ENCODE measurements around the gene ANAPC16. TPM values are rescaled to one million over a fixed set of nuclear protein-coding genes. Genes with fewer than 3 reads are reported as not detected.

Gene ANAPC16
- total RNA-seq (2022) (134 and 144 TPM in 2 replicates), Bru-seq, nascent RNA (percentile 94 among the genes with signal in this experiment), BruChase-seq, experiment 1, labeled RNA remaining after a 2-hour chase (percentile 96 among the genes with signal in this experiment), BruChase-seq, experiment 2, labeled RNA remaining after a 6-hour chase (percentile 96 among the genes with signal in this experiment)
- long read RNA-seq, transcript ANAPC16-201 (4 exons, 3,195 nt) = major isoform, 149 of 380 reads
- long read RNA-seq, transcript ANAPC16-205 (5 exons, 3,567 nt) = minor isoform, 94 of 380 reads
- long read RNA-seq, partial matches to known transcripts = 28 of 380 reads
- long read RNA-seq, other reads (novel, unspliced or antisense) = 106 of 380 reads

- no peaks in the 10 kb centered on the region for H3K27me3 Mint-ChIP-seq (ENCODE audit: insufficient read depth, unreplicated experiment)
- H3K36me3 Mint-ChIP-seq (ENCODE audit: insufficient read depth, unreplicated experiment) = peaks cover 39% of the 10 kb centered on the region
- intact Hi-C loops (cut with micrococcal nuclease; ENCODE audit: unreplicated experiment) = loop anchor here (1.0 kb wide), 2 partner anchors 45 to 56 kb away; no protein-coding TSS in a partner anchor
- peak within 1 kb of the TSS; percentile 77 for H3K4me3 ChIP-seq (ENCODE audit: low read depth, low read length)
- H3K4me3 Mint-ChIP-seq (ENCODE audit: unreplicated experiment) = peak within 1 kb of the TSS; percentile 94
- H3K9me3 ChIP-seq = no peaks in the 10 kb centered on the region
- POLR2A ChIA-PET = interaction anchor here (0.5 to 2.1 kb wide), 19 partner anchors 8 to 930 kb away, joined by 3 to 22 read pairs (median 4); partner anchors contain the start of genes DDIT4 and MICU1
- CTCF ChIA-PET = interaction anchor here (0.8 to 1.7 kb wide), 8 partner anchors 45 to 320 kb away, joined by 3 to 7 read pairs (median 4); no protein-coding TSS in a partner anchor
- peak; percentile 94 to 99 for DNase-seq
- no peaks in the 10 kb centered on the region for H3K9me3 Mint-ChIP-seq (ENCODE audit: unreplicated experiment)
- H3K4me1 ChIP-seq = peaks cover 13% of the 10 kb centered on the region; the same call in 1 of the 2 replicates
- H3K4me1 Mint-ChIP-seq (ENCODE audit: low read depth, unreplicated experiment) = peaks cover 8% of the 10 kb centered on the region
- BruUV-seq (replicated peaks) = TSS peak; percentile 67
- H3K27me3 ChIP-seq (replicated peaks; ENCODE audit: control insufficient read depth, insufficient read depth, low read length) = no peaks in the 10 kb centered on the region
- peak within 1 kb of the TSS; percentile 92 for H3K27ac Mint-ChIP-seq (ENCODE audit: unreplicated experiment)
- no peaks in the 10 kb centered on the region; the same call in none of the 2 replicates for H3K36me3 ChIP-seq (ENCODE audit: control insufficient read depth, insufficient read depth, low read length)
- no peak for TF ChIP-seq CTCF (IDR thresholded peaks at IDR 0.05; ENCODE audit: insufficient read depth in 1 of 2, low read depth in 1 of 2, low read length in 1 of 2, severe bottlenecking in 1 of 2, unreplicated experiment in 1 of 2)
Measured at GRCh38 chr10:72215611-72216549, at the start of gene ANAPC16, which contains the start of gene ASCC1. Gene ANAPC16 (plus strand): TSS chr10:72216012. CDS start chr10:72223915, 7,903 bp downstream. Gene ASCC1 (minus strand): TSS chr10:72216276. CDS start chr10:72213298, 2,978 bp downstream.

GRCh38 chr10:72167118-72167517 is 48.7 kb upstream of the ANAPC16 start:
- no TSS peak for BruUV-seq (replicated peaks)
- H3K27me3 Mint-ChIP-seq (ENCODE audit: insufficient read depth, unreplicated experiment) = no peaks in the 10 kb centered on the region
- POLR2A ChIA-PET = no interaction called here
- H3K4me1 Mint-ChIP-seq (ENCODE audit: low read depth, unreplicated experiment) = peaks cover 31% of the 10 kb centered on the region
- CTCF ChIA-PET = no interaction called here
- Histone ChIP-seq H3K4me1 (peaks cover 36% of the 10 kb centered on the region), H3K9me3 (no peaks in the 10 kb centered on the region), H3K36me3 (ENCODE audit: control insufficient read depth, insufficient read depth, low read length) (peaks cover 1% of the 10 kb centered on the region; the same call in 1 of the 2 replicates), H3K27me3 (replicated peaks; ENCODE audit: control insufficient read depth, insufficient read depth, low read length) (no peaks in the 10 kb centered on the region), H3K4me3 (ENCODE audit: low read depth, low read length) (no peak overlapping the region)
- H3K9me3 Mint-ChIP-seq (ENCODE audit: unreplicated experiment) = no peaks in the 10 kb centered on the region
- H3K36me3 Mint-ChIP-seq (ENCODE audit: insufficient read depth, unreplicated experiment) = peaks cover 5% of the 10 kb centered on the region
- H3K4me3 Mint-ChIP-seq (ENCODE audit: unreplicated experiment) = no peak overlapping the region
- intact Hi-C loops (cut with micrococcal nuclease; ENCODE audit: unreplicated experiment) = no loop called here
- no peak overlapping the region for H3K27ac Mint-ChIP-seq (ENCODE audit: unreplicated experiment)
- DNase-seq = no peak
- no peak for TF ChIP-seq CTCF (IDR thresholded peaks at IDR 0.05; ENCODE audit: insufficient read depth in 1 of 2, low read depth in 1 of 2, low read length in 1 of 2, severe bottlenecking in 1 of 2, unreplicated experiment in 1 of 2)

- Histone ChIP-seq H3K9me3 (no peaks in the 10 kb centered on the region), H3K4me1 (peaks cover 33% of the 10 kb centered on the region), H3K27me3 (replicated peaks; ENCODE audit: control insufficient read depth, insufficient read depth, low read length) (no peaks in the 10 kb centered on the region), H3K4me3 (ENCODE audit: low read depth, low read length) (no peak overlapping the region), H3K36me3 (ENCODE audit: control insufficient read depth, insufficient read depth, low read length) (peaks cover 1% of the 10 kb centered on the region; the same call in 1 of the 2 replicates)
- H3K4me3 Mint-ChIP-seq (ENCODE audit: unreplicated experiment) = no peak overlapping the region
- intact Hi-C loops (cut with micrococcal nuclease; ENCODE audit: unreplicated experiment) = loop anchor here (2.0 to 5.0 kb wide), 3 partner anchors 43 to 92 kb away; no protein-coding TSS in a partner anchor
- DNase-seq = no peak
- H3K36me3 Mint-ChIP-seq (ENCODE audit: insufficient read depth, unreplicated experiment) = no peaks in the 10 kb centered on the region
- H3K27ac Mint-ChIP-seq (ENCODE audit: unreplicated experiment) = peak overlapping the region; percentile 86
- ChIA-PET CTCF (no interaction called here), POLR2A (no interaction called here)
- no peak for TF ChIP-seq CTCF (IDR thresholded peaks at IDR 0.05; ENCODE audit: insufficient read depth in 1 of 2, low read depth in 1 of 2, low read length in 1 of 2, severe bottlenecking in 1 of 2, unreplicated experiment in 1 of 2)
- peaks cover 27% of the 10 kb centered on the region for H3K4me1 Mint-ChIP-seq (ENCODE audit: low read depth, unreplicated experiment)
- no peaks in the 10 kb centered on the region for H3K27me3 Mint-ChIP-seq (ENCODE audit: insufficient read depth, unreplicated experiment)
- BruUV-seq (replicated peaks) = no TSS peak
- H3K9me3 Mint-ChIP-seq (ENCODE audit: unreplicated experiment) = no peaks in the 10 kb centered on the region
Measured at GRCh38 chr10:72170263-72170662, 45.5 kb upstream of the ANAPC16 start.
